ENCODE measurements around the gene S100B.

The S100B gene

DNA sequence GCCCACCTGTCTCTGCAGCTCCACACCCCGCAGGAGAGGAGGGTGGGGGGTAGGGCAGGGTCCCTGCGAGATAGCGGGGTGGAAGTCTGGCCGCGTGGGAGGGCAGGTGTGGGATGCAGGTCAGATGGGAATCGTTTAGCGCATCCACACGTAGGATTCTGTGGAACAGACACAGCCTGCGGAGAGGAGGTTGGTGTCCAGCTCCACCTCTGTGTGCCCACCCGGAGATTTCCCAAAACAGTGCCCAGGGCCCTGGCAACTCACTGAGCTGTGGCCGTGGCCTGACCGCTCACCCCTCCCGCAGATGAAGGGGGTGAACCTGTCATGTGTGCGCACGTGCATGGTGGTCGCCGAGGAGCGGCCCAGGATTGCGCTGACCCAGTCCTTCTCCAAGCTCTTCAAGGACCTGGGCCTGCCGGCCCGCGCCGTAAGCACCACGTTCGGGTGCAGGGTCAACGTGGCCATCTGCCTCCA, 46.9 kb downstream of the S100B start:
- no peak for DNase-seq

DNA sequence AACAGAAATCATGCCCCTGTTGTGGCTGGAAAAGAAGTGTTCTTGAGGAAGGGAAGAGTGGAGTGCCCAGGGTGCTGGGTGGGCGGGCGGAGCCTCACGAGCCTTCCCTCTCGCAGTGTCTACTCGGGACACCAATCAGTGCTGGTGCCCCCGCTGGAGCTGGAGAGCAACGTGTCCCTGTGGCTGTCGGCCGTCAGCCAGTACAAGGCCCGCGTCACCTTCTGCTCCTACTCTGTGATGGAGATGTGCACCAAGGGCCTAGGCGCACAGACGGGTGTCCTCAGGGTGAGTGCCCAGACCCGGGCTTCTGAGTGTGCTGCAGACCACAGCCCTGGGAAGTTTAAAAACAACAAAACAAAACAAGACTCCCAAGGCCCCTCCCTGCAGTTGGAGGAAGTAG, 47.4 kb downstream of the S100B start:
- no peak for DNase-seq

DNA sequence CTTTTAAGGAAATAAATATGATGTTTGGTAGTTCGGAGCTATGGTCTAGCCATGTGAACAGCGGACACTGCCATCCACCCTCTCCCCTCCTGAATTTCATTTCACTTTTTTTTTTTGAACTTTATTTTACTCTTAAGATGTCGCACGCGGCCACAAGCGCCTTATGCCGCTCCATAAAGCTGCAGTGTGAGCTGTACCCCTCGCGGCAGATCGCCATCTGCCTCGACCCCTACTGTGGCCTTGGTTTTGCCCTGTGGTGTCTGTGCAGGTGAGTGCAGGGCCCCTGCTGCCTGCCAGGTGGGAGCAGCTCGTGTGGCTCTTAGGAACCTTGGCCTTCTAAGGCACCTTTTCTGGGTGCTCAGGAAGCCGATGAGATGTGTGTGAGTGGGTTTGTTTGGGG, 48.1 kb downstream of the S100B start:
- DNase-seq, result no peak

DNA sequence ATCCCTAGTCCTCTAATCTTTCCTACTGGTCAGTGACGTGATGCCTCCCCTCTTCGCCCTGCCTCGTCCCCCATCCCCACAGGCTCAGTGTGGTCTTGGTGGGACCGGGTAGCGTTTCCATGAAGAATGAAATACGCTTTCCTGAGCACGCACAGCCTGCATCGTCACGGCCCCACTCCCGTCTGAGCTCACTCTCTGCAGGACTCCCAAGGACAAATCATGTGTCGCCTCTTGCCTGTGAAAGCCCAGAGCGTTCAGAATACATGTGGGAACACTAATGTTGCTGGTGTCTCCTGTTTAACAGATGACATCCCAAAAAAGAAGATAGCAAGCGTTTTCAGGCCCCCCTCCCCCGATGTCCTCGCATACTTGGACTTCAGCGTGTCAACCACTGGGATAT, 49.2 kb downstream of the S100B start:
- DNase-seq, result no peak

DNA sequence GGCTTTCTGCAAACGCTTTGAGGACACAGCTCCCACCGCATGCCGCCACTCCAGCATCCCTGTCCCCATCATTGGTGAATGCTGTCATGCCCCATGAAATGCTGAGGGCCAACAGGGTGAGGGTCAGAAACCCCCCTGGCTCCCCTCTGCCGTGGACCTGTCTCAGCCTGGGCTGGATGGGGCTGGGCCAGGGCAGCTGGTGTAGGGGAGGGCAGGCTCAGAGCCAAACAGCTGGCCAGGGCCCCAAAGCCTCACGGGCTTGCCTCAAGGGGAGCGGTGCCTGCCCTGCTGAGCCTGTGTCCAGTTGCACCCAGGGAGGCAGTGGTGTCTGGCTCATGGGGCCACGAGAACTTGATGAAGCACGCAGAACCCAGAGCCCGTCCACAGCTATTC, 49.7 kb downstream of the S100B start:
- DNase-seq, result no peak

DNA sequence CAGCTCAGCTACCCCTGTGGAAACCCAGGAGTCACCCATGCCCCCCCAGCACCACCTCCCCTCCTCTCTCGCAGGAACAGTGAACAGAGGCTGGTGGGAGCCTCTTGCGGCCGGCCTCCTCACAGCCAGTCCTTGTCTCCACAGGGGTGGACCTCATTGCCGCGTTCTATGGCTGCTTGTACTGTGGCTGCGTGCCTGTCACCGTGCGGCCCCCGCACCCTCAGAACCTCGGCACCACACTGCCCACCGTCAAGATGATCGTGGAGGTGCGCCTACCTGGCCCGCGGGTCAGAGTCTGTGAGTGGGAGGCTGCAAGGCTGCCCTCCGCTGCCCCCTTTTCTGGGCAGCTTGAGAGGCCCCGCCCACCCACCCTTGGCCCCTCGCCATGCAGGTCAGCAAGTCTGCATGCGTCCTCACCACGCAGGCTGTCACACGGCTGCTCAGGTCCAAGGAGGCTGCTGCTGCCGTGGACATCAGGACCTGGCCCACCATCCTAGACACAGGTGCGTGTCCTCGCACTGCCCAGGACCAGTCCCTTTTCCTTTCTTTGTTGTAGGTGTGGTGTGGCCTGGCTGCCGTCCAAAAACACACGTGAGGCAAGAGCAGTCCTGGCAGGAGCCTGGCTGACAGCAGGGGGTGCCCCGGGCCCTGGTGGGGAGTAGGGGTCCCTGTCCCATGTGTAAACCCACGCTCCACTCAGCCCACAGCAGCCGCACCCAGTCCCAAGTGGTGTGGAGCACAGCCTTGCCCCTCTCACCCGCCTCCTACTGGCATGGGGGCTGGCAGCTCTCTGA, 50.3 kb downstream of the S100B start:
- no peak for DNase-seq

DNA sequence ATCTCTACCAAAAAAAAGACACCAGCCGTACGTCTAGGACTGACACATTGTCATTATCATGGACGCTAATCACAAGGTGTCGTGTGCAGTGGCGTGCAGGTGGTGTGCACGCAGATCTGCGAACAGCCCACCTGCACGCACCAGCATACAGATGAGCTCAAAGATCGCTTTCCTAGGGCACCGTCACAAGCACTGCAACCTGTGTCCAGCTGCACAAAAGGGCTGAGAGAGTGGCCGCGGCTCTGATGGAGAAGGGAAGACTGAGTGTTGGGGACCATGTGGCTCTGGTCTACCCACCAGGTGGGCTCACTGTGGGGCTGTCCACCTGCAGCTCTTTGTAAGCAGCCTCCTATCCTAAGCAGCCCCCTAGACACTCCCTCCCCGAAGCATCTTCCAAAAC, 50.9 kb downstream of the S100B start:
- DNase-seq, result no peak

DNA sequence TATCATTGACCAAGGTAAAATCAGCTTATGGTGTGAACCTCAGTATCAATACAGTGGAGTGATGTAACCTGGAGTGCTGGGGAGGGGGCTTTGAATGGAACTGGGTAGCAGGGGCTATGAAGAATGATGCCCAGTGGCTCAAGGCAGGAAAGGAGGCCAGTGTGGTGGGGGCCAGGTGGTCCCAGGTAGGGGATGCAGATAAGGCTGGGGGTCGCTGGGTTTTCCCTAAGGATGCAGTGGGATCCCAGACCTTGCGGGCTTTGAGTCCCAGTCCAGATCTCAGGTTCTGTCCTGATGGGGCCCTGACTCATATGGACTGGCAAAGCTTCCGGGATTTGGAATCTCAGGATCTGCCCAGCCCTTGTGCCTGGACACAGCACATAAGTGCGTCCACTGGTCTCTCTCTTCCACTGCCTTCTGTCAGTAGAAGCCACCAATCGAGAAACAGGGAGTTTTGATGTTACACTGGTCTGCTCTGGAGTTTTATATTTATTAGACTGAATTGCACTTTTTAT, 52.0 kb downstream of the S100B start:
- no peak for DNase-seq

DNA sequence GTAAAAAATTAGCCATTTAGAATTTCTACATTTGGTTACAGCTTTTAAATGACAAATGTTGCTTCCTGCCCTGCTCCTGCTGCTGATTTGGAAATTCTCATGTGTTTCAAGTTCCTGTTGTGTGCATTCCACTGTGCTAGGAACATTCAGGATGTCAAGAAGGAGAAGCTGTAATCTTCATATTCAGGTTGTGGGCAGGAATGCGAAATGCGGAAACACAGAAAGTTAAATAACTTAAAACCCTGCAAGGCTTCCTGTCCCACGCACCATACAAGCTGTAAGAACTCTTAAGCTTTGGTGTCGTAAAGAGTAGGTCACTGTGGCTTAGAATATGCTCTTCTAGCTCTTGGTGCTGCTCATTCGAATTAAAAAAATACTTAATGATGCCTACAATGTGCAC, 52.6 kb downstream of the S100B start:
- peak; percentile 73 for DNase-seq

DNA sequence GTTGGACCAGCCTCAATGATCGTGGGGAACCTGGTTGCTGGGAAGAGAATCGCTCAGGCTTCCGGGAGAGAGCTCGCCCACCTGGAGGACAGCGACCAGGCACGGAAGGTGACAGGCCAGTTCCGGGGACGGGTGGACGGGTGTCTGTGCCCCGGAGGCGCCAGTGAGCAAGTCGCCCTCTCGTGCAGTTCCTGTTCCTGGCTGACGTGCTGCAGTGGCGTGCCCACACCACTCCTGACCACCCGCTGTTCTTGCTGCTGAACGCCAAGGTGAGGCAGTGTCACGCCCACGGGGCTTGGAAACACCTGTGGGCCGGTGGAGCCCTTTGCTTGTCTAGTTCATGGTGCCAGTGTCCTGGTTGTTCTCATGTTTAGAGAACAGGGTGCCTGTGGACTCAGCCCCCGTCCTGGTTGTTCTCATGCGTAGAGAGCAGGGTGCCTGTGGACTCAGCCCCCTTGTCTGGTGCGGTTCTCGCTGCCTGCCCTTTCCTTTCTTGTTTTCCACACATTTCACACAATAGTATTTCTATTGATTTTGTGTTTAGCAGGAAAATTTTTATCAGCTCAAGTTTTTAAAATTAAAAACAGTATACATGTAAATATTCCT, 53.1 kb downstream of the S100B start:
- peak; percentile 44 for DNase-seq

DNA sequence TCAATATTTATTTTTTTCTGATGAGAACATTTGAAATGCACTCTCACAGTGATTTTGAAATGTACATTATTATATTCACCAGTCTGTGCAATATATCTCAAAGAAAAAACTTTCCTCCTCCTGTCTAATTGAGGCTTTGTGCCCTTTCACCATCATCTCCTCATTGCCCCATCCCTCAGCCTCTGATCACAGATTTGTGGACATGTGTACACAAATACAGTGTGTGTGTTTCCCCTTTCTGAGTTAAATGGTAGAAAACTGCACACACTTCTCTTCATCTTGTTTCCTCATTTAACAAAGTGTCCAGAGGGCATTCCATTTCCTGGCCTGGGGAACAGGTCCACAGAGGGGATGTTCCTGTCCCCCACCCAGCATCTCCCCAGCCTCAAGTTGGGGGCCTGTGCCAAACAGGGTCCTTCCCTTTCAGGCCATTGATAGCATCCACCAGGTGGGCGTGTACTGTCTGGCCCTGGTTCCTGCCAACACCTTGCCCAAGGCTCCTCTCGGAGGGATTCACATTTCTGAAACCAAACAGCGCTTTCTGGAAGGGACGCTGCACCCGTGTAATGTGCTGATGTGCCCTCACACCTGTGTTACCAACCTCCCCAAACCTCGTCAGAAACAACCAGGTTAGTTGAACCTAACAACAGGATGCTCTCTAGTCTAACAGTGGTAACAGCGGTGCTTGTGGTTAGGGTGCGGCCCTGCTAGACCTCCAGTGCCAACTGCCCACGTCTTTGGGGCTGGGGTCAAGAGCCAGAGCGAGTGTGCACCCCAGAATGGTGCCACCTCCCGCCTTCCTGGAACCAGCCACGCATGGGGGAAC, 54.6 kb downstream of the S100B start:
- peak; percentile 17 for DNase-seq

DNA sequence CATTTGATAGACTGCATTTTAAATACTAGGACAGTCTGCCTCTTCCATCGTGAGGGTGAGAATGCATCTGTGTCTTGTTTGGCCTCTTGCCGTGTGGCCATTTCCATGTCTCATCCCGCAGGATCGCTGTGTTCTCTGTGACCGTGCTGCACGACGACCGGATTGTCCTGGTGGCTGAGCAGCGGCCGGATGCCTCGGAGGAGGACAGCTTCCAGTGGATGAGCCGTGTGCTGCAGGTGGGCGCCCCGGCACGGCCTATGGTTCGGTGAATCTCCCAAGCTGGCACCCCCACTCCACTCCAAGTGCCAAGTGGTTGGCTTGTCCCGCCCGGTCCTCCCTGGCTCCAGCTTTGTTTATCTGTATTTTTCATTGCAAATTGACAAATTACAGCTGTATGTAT, 55.2 kb downstream of the S100B start:
- no peak for DNase-seq

All from MV-4-11 (cell line).